ENCODE data around the gene CEP83.

GRCh38 chr12:94304012-94304411 lies 155.7 kb downstream of the CEP83 start:
- no peak for TF ChIP-seq CTCF (IDR thresholded peaks at IDR 0.05; ENCODE audit: borderline replicate concordance, extremely low read depth, low read length, poor library complexity, severe bottlenecking)
- no peak for TF ChIP-seq EZH2 (IDR thresholded peaks at IDR 0.05; ENCODE audit: borderline replicate concordance, low read depth, low read length, severe bottlenecking)

All from DND-41 (cell line).